ENCODE data around the gene PARD6B.
"Not testable (repeated sequence)": the region's sequence is repeated elsewhere in the genome, so short reads cannot be mapped to it uniquely, and the experiment has no call there.

- TF ChIP-seq CTCF (IDR thresholded peaks at IDR 0.05); EZH2 (IDR thresholded peaks at IDR 0.05; ENCODE audit: borderline replicate concordance, insufficient read depth, low read depth, low read length, poor library complexity, severe bottlenecking): not testable (repeated sequence)
These were observed 35.8 kb downstream of the PARD6B start for GRCh38 chr20:50766955-50767809.
